ENCODE measurements around the gene TRIP10. TPM values are rescaled to one million over a fixed set of nuclear protein-coding genes. Genes with fewer than 3 reads are reported as not detected.
"Not testable (repeated sequence)": the region's sequence is repeated elsewhere in the genome, so short reads cannot be mapped to it uniquely, and the experiment has no call there.

TRIP10 gene
- total RNA-seq, 1 experiment from 2014 or later, result 38.7 TPM

DNA sequence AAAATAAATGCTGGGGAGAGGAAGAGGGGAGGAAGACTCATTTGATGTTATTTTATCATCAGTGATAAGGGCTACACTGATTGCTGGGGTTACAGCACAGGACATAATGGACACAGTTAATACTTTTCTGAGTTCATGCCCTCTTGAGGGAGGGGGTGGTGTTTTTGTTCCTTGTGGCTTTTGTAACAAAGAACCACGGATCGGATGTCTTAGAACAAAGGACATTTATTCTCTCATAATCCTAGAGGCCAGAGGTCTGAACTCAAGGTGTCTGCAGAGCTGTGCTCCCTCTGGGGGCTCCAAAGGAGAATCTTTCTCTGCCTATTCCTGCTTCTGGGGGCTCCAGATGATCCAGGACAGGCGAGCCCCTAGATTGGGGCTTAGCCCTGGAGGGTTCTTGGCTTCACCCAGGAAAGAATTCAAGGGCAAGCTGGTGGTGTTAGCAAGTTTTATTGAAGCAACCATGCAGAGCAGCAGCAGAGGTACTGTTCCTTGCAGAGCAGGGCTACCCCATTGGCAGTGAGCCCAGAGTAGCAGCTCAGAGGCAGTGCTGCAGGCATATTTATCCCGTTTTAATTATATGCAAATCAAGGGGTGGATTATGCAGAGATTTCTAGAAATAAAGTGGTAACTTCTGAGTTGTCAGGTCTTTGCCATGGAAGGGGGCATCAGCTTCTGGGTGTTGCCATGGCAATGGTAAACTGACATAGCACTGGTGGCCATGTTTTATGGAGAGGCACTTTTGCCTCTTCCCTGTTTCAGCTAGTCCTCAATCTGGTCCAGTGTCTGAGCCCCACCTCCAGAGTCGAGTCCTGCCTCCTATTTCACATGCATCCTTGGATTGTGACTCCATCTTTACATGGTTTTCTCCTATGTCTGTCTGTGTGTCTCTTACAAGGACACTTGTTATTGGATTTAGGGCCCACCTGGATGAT lies 51.0 kb downstream of the TRIP10 start:
- no peak for DNase-seq (ENCODE audit: low read depth)

DNA sequence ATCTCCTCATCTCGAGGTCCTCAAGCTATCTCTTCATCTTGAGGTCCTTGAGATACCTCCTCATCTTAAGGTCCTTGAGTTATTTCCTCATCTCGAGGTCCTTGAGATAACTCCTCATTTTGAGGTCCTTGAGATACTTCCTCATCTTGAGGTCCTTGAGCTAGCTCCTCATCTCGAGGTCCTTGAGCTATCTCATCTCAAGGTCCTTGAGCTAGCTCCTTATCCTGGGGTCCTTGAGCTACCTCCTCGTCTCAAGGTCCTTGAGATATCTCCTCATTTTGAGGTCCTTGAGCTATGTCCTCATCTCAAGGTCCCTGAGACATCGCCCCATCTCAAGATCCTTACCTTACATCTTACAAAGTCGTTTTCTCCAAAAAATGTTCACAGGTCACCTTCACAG lies 51.8 kb downstream of the TRIP10 start:
- DNase-seq (ENCODE audit: low read depth), result no peak

DNA sequence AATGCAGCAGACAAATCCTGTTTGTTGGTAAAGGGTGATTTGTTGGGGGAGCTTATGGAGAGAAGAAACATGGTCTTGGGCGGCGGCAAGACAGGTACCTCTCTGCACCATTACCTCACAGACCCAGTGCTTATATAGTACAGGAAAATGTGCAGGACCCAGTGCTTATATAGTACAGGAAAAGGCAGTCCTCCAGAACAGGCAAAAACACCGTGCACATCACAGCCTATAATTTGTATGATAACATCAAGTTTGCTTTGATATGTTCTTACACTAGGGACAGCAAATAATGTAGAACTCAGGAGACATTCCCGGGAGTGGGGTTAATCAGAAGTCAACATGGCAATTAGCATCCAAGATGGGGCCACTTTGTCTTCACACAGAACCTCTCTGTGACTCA lies 53.9 kb downstream of the TRIP10 start:
- no peak for DNase-seq (ENCODE audit: low read depth)

DNA sequence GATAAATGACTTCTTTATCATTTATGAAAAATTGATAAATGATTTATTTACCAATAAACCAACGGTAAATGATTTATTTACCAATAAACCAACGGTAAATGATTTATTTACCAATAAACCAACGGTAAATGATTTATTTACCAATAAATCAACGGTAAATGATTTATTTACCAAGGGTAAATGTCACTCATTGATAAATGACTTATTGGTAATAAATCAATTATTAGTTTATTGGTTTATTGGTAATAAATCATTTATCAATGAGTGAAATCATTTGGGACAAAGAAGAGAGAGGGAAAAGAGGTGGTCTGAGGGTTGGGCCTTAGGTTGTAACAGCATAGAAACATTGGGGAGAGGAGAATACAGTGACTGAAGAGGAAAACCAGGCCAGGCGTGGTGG lies 54.5 kb downstream of the TRIP10 start:
- DNase-seq (ENCODE audit: low read depth), result no peak

DNA sequence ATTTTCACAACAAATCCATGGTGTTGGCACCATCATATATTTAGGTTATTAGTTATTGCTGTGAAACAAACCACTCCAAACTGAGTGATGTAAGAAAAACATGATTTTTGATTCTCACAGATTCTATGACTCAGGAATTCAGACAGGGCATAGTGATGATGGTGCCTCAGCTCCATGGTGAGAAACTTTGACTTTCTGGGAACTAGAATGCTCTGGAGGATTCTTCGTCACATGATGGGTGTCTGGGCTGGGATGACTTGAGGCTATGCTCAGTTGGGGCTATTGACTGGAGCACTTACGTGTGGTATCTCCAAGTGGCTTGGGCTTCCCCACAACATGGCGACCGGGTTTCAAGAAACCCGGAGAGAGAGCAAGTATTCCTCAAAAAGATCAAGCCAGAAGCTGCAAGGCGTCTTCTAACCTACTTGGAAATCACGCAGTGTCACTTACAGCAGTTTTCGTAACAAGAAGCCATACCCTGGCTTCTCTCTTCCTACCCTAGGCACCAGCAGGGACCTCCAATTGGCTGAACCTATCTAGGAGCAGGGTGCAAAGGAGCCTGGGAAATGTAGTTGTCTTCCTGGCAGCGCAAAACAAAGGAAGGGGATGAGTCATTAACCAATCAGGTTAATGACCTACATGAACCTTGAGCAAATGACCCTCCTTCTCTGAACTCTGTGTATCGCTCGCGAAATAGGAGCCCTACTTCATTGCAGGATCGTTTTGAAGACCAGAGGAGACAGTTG lies 55.4 kb downstream of the TRIP10 start:
- peak; percentile 8 for DNase-seq (ENCODE audit: low read depth)

DNA sequence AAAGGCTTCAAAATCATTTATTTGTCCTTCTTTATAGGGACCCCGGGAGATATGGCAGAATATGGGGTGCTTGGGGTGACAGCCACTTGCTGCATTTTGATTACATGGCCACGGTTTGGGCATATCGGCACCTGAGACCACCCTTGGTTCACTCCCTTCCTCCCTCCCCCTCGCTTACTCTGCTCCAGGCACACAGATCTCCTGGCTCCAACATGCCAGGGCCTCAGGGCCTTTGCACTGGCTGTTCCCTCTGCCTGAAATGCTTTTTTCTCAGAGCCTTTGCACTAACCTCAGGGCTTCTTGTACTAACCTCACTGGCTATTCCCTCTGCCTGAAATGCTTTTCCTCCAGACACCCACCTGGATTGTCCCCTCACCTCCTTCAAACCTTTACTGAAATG lies 56.8 kb downstream of the TRIP10 start:
- DNase-seq (ENCODE audit: low read depth), result no peak

DNA sequence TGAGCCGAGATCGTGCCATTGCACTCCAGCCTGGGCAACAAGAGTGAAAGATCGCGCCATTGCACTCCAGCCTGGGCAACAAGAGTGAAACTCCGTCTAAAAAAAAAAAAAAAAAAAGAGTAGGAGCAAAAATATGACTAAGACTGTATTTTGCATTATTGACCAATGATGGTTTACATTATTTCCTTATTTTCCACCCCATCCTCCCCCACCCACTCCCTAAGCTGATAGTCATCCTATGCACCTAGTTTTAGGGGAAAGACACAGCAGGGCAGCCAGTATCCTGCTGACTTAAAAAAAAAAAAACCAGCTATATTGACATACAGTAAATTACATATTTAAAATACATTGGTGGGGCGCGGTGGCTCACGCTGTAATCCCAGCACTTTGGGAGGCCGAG lies 58.2 kb downstream of the TRIP10 start:
- no peak for DNase-seq (ENCODE audit: low read depth)

DNA sequence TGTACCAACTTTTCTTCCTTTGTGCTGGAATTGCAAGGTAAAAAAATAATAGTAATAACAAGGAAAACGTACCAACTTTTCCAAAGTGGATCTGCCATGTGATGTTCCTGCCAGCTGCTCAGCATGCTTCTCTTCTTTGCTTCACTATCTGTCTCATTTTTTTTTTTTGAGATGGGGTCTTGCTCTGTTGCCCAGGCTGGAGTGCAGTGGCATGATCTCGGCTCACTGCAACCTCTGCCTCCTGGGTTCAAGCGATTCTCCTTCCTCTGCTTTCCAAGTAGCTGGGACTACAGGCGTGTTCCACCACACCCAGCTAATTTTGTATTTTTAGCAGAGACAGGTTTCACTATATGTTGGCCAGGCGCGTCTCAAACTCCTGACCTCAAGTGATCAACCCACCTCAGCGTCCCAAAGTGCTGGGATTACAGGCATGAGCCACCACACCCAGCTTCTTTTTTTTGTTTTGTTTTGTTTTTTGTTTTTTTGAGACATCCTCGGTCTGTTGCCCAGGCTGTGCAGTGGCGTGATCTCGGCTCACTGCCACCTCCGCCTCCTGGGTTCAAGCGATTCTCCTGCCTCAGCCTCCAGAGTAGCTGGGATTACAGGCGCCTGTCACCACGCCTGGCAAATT lies 60.8 kb downstream of the TRIP10 start:
- not testable (repeated sequence) for DNase-seq (ENCODE audit: low read depth)

DNA sequence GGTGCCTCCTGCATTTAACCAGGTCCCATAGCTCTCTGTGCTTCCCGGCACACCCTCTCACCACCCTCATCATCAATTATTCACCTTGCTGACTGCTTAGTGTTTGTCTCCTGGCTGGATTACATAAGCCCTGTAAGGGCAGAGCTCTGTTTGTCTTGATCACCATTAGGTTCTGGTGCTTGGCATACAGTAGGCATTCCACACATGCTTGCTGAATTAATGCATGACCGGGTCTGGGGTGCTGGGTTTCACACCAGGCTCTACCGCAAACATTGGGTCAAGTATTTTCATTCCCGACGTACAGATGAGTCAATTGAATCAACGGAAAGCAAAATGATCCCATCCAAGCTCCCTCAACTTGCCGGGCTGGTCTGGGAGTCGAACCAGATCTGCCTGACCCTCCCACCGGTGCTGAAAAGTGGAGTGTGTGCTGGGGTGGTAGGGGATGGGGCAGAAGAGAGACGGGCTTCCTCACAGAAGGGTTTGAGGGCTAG lies 61.6 kb downstream of the TRIP10 start:
- peak; percentile 77 for DNase-seq (ENCODE audit: low read depth)

Other genes with a start within 250 kb of the TRIP10 start
- gene TUBB4A, start 237.4 kb upstream of the TRIP10 start, total RNA-seq (2014; rRNA removed; shearing (Covaris generic)), result 0.60 and 1.9 TPM in 2 replicates
- gene TNFSF9, start 208.7 kb upstream of the TRIP10 start, total RNA-seq (2014; rRNA removed; shearing (Covaris generic)), result 35.7 and 45.9 TPM in 2 replicates
- 136 and 156 TPM in 2 replicates for gene CD70, start 148.5 kb upstream of the TRIP10 start, total RNA-seq (2014; rRNA removed; shearing (Covaris generic))
- not detected in 2 replicates for gene TNFSF14, start 69.5 kb upstream of the TRIP10 start, total RNA-seq (2014; rRNA removed; shearing (Covaris generic))
- 0.07 and 0.14 TPM in 2 replicates for gene C3, start 19.0 kb upstream of the TRIP10 start, total RNA-seq (2014; rRNA removed; shearing (Covaris generic))
- 23.5 and 25.5 TPM in 2 replicates for gene GPR108, start 2.1 kb upstream of the TRIP10 start, total RNA-seq (2014; rRNA removed; shearing (Covaris generic))
- gene SH2D3A, start 27.8 kb downstream of the TRIP10 start, total RNA-seq (2014; rRNA removed; shearing (Covaris generic)), result 0.18 and 0.43 TPM in 2 replicates
- gene VAV1, start 33.0 kb downstream of the TRIP10 start, total RNA-seq (2014; rRNA removed; shearing (Covaris generic)), result not detected in 2 replicates
- gene ADGRE1, start 147.9 kb downstream of the TRIP10 start, total RNA-seq (2014; rRNA removed; shearing (Covaris generic)), result 0.20 and 0.26 TPM in 2 replicates